MM.1S (cell line): ENCODE measurements around the gene STXBP1.

Source experiments
- DNase-seq: peaks from one replicate; pipeline ENCODE4 v3.0.0-alpha.2; 2015
- H2AFZ ChIP-seq: fragments of 300-600 bp; sonication (generic); 2 replicates; pipeline ENCODE4 v1.6.0; 2016; ENCODE audit warnings: antibody characterized with exemption, low read length
- H3F3A ChIP-seq: fragments of 300-600 bp; sonication (generic); 2 replicates; pipeline ENCODE4 v1.6.1; 2016; ENCODE audit warnings: mild to moderate bottlenecking, antibody characterized with exemption, low read length, moderate library complexity, mixed read lengths; ENCODE audit not compliant: insufficient read depth
- H3K27ac ChIP-seq: fragments of 300-600 bp; sonication (generic); 2 replicates; pipeline ENCODE4 v1.5.1; 2016; ENCODE audit warnings: mild to moderate bottlenecking, low read length
- H3K27me3 ChIP-seq: fragments of 300-600 bp; sonication (generic); replicated peaks from 2 replicates; pipeline ENCODE4 v1.6.0; 2016; ENCODE audit warnings: low read length; ENCODE audit not compliant: insufficient read depth
- H3K36me3 ChIP-seq: fragments of 300-600 bp; sonication (generic); replicated peaks from 2 replicates; pipeline ENCODE4 v1.6.1; 2016; ENCODE audit warnings: mild to moderate bottlenecking, low read length, mixed read lengths; ENCODE audit not compliant: insufficient read depth
- H3K4me1 ChIP-seq: fragments of 300-600 bp; sonication (generic); 2 replicates; pipeline ENCODE4 v1.6.1; 2016; ENCODE audit warnings: low read length, mixed read lengths
- H3K4me2 ChIP-seq: fragments of 300-600 bp; sonication (generic); 2 replicates; pipeline ENCODE4 v1.6.0; 2016; ENCODE audit warnings: low read depth, low read length
- H3K4me3 ChIP-seq: fragments of 300-600 bp; sonication (generic); 2 replicates; pipeline ENCODE4 v1.5.1; 2016; ENCODE audit warnings: low read length, mixed read lengths
- H3K79me2 ChIP-seq: fragments of 300-600 bp; sonication (generic); 2 replicates; pipeline ENCODE4 v1.6.1; 2016; ENCODE audit warnings: mixed run types, low read length, mixed read lengths
- H3K9ac ChIP-seq: fragments of 300-600 bp; sonication (generic); 2 replicates; pipeline ENCODE4 v1.6.1; 2016; ENCODE audit warnings: low read length, mixed read lengths
- H3K9me2 ChIP-seq: fragments of 300-600 bp; sonication (generic); replicated peaks from 2 replicates; pipeline ENCODE4 v1.6.1; 2016; ENCODE audit warnings: mild to moderate bottlenecking, low read length, mixed read lengths; ENCODE audit not compliant: insufficient read depth
- H3K9me3 ChIP-seq: fragments of 300-600 bp; sonication (generic); replicated peaks from 2 replicates; pipeline ENCODE4 v1.6.1; 2016; ENCODE audit warnings: mild to moderate bottlenecking, low read length, mixed read lengths; ENCODE audit not compliant: insufficient read depth
- H4K20me1 ChIP-seq: fragments of 300-600 bp; sonication (generic); 2 replicates; pipeline ENCODE4 v1.6.1; 2016; ENCODE audit warnings: mild to moderate bottlenecking, low read length, moderate library complexity, mixed read lengths; ENCODE audit not compliant: insufficient read depth
- CTCF ChIP-seq: fragments of 300-600 bp; sonication (generic); IDR thresholded peaks from 2 replicates; pipeline ENCODE4 v1.5.1; 2016; ENCODE audit warnings: antibody characterized with exemption, low read length, mixed read lengths
- EZH2 ChIP-seq: fragments of 300-600 bp; sonication (generic); optimal IDR thresholded peaks from 2 replicates; pipeline ENCODE3; 2017; ENCODE audit warnings: low read depth, mild to moderate bottlenecking, antibody characterized with exemption, low read length, mixed read lengths
- EZH2phosphoT487 ChIP-seq: fragments of 300-600 bp; sonication (generic); IDR thresholded peaks from 2 replicates; pipeline ENCODE4 v1.6.1; 2018; ENCODE audit warnings: antibody characterized with exemption, low read length

The STXBP1 gene

GRCh38 chr9:127629468-127630081, 17.5 kb downstream of the STXBP1 start:
- no peaks in the 10 kb centered on the region for H3K36me3 ChIP-seq
- H3K9me2 ChIP-seq = no peaks in the 10 kb centered on the region
- no peak overlapping the region for H3K4me3 ChIP-seq
- no peaks in the 10 kb centered on the region for H3K9me3 ChIP-seq
- no peaks in the 10 kb centered on the region for H3K4me1 ChIP-seq
- H3K27ac ChIP-seq = no peak overlapping the region
- H4K20me1 ChIP-seq = no peaks in the 10 kb centered on the region
- no peak for DNase-seq
- H3K9ac ChIP-seq = no peak overlapping the region
- no peak overlapping the region for H3K4me2 ChIP-seq
- H3F3A ChIP-seq = no peaks in the 10 kb centered on the region
- H3K79me2 ChIP-seq = no peaks in the 10 kb centered on the region
- no peak for TF ChIP-seq EZH2
- no peak for TF ChIP-seq EZH2phosphoT487
- no peak for TF ChIP-seq CTCF
- H2AFZ ChIP-seq = no peak overlapping the region
- H3K27me3 ChIP-seq = no peaks in the 10 kb centered on the region

GRCh38 chr9:127633216-127633862, 21.3 kb downstream of the STXBP1 start:
- TF ChIP-seq EZH2phosphoT487 (no peak), CTCF (no peak), EZH2 (no peak)
- H3K9me3 ChIP-seq = no peaks in the 10 kb centered on the region
- no peak overlapping the region for H3K4me3 ChIP-seq
- H3F3A ChIP-seq = no peaks in the 10 kb centered on the region
- H3K36me3 ChIP-seq = no peaks in the 10 kb centered on the region
- H2AFZ ChIP-seq = no peak overlapping the region
- no peak overlapping the region for H3K27ac ChIP-seq
- H3K4me2 ChIP-seq = no peak overlapping the region
- no peak for DNase-seq
- no peaks in the 10 kb centered on the region for H4K20me1 ChIP-seq
- H3K79me2 ChIP-seq = no peaks in the 10 kb centered on the region
- no peaks in the 10 kb centered on the region for H3K27me3 ChIP-seq
- H3K9ac ChIP-seq = no peak overlapping the region
- H3K4me1 ChIP-seq = no peaks in the 10 kb centered on the region
- H3K9me2 ChIP-seq = no peaks in the 10 kb centered on the region

- DNase-seq = no peak
- H3K4me1 ChIP-seq = no peaks in the 10 kb centered on the region
- TF ChIP-seq EZH2 = no peak
- no peak for TF ChIP-seq EZH2phosphoT487
- no peak for TF ChIP-seq CTCF
- no peak overlapping the region for H2AFZ ChIP-seq
- H3K79me2 ChIP-seq = no peaks in the 10 kb centered on the region
- H3K27me3 ChIP-seq = no peaks in the 10 kb centered on the region
- H3F3A ChIP-seq = no peaks in the 10 kb centered on the region
- H4K20me1 ChIP-seq = no peaks in the 10 kb centered on the region
- no peak overlapping the region for H3K9ac ChIP-seq
- no peaks in the 10 kb centered on the region for H3K36me3 ChIP-seq
- no peaks in the 10 kb centered on the region for H3K9me2 ChIP-seq
- no peak overlapping the region for H3K4me3 ChIP-seq
- no peak overlapping the region for H3K4me2 ChIP-seq
- no peak overlapping the region for H3K27ac ChIP-seq
- H3K9me3 ChIP-seq = no peaks in the 10 kb centered on the region
These were observed 21.9 kb downstream of the STXBP1 start for GRCh38 chr9:127634021-127634420.
